GM18907 (cell line): ENCODE results near the gene OTUB1.
"Not testable (repeated sequence)": the region's sequence is repeated elsewhere in the genome, so short reads cannot be mapped to it uniquely, and the experiment has no call there.

Experiments used
- ATAC-seq: cut with Tn5 transposase; IDR thresholded peaks from one replicate; pipeline ENCODE4 v1.9.1; 2021; ENCODE audit warnings: mild to moderate bottlenecking, moderate library complexity; ENCODE audit not compliant: unreplicated experiment

OTUB1 gene, protein sequence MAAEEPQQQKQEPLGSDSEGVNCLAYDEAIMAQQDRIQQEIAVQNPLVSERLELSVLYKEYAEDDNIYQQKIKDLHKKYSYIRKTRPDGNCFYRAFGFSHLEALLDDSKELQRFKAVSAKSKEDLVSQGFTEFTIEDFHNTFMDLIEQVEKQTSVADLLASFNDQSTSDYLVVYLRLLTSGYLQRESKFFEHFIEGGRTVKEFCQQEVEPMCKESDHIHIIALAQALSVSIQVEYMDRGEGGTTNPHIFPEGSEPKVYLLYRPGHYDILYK

DNA sequence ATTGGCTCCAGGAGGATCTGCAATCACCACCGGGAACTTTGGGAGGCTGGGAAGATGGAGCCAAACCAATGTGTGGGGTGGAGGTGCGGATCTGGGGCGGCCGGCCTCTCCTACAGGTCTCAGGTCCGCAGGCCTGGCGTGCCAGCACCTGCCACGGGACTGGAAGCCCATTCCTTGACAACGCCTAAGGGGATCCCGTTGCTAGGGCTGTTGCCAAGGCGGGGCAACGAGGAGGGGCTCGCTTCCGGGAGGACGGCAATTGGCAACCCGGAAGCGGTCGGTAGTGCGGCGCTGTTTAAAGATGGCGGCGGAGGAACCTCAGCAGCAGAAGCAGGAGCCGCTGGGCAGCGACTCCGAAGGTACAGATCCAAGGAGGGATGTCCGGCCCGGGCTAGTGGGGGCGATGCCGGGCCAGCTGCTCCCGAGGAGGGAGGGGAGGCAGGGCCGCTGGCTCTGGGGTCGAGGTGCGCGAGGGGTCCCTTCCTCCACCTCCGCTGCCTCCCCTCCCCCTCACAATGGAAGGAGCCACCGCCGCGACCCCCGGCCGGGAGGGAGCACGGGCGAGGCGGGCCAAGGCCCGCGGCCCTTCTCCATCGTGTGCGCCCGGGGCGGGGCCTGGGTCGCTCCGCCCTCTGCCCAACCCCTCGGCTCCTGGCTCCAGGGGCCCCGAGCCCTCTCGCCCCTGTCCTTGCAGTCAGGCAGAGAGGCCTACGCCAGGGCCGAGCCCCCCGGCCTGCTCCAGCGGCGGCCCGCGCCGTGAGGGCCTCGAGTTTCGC lies at the start of gene OTUB1:
Gene OTUB1, plus strand, starts transcription at position 283 of the 776 bp plus-strand sequence. Its CDS starts 19 bp downstream, at position 302.
- peak; percentile 87 for ATAC-seq

DNA sequence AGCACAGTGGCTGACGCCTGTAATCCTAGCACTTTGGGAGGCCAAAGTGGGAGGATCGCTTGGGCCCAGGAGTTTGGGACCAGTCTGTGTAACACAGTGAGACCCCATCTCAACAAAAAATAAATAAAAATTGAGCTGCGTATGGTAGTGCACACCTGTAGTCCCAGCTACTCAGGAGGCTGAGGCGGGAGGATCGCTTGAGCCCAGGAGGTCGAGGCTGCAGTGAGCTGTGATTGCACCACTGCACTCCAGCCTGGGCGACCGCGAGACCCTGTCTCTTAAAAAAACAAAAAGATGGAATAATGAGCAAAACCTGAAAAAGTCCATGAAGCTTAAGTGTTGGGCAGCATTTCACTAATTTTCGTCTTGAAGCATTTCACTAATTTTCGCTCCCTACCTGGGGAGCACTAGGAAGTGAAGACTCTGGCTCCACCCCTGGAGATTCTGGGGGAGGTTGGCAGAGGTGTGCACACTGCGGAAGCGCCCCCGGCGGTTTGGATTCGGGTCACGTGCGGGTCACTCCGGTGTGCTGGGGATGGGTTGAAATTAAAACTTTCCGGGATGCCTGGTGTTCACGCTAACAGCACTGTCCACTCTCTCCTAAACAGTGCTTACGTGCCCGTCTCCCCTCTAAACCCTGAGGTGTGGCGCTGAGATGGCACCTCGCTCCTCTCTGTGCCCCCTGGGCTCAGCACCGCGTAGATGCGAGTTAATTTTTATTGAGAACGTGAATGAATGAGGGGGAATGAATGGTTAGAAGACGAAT lies 48.3 kb upstream of the OTUB1 start:
- ATAC-seq, result peak; percentile 26

DNA sequence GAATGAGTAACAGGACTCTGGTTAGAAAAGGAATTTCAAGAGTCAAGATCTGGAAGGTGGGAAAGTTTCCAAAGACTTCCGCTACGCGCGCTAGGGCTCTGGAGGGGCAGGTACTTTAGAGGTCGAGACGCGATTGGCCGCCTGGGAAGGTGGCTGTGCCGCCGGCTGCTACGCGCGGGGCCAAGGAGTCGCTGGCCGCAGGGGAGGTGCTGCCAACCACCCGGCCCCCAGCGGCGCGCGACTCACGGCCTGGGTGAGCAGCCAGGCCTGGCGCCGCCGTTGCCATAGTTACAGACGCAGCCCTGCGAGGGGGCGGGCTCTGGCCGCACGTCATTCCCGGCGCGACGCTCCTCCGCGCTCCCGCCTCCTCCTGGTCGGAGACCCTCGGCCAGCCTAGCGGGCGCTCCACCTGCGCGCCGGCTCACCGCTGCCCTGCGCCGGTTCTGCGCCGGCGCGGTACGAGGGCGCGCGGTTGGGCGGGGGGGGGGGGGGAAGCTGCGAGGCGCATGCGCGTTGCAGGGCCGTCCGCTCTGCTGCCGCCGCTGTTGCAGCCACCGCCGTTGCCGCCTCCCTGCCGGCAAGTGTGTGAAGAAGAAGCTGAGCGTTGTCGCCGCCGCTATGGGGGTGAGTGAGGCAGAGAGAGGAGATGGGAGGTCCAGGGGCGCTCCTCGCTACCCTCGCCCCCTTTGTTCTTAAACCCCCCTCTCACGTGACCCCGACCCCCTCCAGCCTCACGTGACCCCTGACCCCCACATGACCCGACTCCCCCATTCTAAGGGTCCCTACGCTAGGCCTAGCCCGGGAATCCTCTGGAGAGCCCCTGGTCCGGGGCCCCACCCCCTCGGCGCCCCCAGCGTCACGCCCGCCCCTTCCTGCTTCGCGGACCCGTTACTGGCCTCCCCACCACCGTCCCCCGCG lies 47.5 kb upstream of the OTUB1 start, which contains the start of gene NAA40:
Gene NAA40, plus strand, starts transcription at position 524 of the 918 bp plus-strand sequence. Its CDS starts 95 bp downstream, at position 619.
- ATAC-seq, result peak; percentile 89

DNA sequence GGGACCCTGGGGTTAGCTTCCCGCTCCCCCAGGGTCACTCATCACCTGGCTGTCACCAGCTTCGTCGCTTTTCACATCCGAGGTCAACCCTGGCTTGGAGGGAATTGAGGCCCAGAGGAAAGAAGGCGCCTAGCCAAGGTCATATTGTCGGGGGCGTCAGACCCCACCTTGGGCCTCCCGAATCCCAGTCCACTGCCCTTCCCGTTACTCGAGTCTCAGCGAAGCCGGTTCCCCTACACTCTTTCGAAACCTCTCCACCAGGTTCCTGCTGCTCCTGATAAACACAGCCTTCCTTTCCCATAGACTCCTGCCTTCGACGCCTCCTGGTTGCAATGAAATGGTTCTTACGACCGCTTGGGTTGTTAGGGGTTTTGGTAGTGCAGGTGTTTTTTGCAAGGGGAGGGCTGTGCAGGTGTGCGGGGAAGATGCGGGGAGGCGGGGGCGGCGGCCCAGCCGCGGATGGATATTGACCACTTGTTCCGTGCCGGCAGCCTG lies 46.8 kb upstream of the OTUB1 start:
- ATAC-seq, result no peak

DNA sequence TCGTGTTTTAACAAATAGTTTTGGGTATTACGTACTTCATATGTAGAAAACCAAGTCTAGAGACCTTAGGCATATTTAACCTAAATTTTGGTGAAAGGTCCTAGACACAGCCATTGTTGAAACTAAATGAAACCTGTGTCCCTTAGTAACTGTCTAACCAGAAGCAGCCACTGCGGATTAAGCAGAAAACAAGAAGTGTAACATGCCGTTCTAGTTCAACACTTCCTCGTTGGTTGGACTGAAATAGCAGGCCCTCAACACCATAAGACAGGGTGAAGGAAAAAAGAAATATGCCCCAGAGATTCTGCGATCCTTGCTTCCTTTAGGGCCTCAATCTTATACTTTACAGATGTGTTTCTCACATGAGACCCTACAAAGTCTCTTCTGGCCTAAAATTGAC lies 45.5 kb upstream of the OTUB1 start:
- ATAC-seq, result no peak

DNA sequence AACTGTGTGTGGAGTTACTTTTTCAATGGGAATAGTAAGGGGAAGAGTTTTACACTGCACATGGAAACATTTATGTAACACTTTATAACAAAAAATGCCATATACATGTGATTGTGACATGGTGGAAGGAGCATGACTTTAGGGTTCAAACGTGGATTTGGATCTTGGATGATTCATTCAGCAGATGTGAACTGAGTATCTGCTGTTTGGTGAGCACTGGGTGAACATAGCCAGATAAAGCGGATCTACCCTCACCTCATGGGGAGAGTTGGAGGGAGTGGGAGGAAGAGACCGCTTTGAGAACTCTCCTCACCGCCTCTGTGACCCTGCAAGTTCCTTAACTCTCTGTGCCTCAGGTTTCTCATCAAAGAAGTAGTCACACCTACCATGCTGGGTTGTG lies 44.3 kb upstream of the OTUB1 start:
- no peak for ATAC-seq

DNA sequence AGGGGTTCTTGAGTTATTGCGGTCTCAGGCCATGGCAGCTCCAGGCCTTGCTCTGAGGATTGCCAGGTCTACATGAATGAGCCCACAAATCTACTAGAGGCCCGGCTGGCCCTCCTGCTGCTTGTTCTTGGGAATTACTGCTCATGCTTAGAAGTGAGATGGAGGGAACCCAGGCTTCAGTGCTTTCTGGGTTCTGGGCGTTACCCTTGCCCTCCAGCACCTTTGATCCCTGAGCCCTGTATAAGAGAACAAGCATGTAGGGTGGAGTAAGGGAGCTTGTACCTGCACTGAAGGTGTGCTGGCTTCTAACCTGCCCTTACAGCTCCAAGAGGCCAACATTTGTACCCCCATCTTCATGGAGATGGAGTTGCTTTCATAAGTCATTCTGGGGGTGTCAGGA lies 43.4 kb upstream of the OTUB1 start:
- no peak for ATAC-seq

DNA sequence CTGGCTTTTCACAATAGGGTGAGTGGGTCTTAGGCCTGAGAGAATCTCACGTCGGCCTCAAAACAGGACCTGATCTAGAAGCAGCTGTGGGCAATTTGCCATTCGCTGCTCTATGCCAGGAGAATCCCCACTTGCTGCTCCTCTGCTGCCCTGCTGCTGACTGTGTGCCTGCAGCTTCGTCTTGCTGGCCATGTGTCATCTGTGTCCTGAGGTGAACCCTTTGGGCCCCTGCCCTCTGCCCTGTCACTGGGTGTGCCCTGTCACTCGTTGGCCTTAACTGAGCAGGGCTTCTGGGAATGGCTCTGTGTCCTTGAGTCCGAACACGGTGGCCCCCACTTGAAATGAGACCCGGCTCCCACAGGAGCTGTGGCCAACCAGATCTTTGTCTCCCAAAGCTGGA lies 41.3 kb upstream of the OTUB1 start:
- no peak for ATAC-seq

DNA sequence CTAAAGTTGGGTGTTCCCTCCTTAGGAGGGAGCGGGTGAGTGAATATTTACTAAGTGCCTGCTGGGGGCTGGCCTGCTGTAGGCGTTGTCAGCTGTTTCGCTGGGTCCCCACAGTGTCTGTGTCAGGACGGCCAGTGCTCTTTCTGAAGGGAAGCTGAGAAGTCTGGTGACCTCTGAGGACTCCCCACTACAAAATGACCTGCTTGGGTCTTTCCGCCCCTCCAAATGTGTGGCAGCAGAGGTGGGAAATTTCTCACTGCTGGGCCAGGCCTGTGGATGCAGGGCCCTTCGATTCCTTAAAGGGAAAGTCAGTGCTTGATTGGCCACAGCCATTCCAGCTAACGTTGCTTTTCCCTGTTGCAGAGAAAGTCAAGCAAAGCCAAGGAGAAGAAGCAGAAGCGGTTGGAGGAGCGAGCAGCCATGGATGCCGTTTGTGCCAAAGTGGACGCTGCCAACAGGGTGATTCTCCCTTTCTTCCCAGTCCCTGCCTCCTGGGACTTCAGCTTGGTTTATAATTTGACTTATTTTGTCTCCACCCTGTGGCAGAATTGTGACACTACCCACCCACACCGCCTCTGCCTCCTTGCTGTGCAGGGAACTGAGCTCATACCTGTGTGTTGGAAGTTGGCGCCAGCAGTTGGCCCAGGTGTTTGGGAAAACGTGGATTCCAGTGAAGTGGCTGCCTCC lies 40.6 kb upstream of the OTUB1 start:
- no peak for ATAC-seq

DNA sequence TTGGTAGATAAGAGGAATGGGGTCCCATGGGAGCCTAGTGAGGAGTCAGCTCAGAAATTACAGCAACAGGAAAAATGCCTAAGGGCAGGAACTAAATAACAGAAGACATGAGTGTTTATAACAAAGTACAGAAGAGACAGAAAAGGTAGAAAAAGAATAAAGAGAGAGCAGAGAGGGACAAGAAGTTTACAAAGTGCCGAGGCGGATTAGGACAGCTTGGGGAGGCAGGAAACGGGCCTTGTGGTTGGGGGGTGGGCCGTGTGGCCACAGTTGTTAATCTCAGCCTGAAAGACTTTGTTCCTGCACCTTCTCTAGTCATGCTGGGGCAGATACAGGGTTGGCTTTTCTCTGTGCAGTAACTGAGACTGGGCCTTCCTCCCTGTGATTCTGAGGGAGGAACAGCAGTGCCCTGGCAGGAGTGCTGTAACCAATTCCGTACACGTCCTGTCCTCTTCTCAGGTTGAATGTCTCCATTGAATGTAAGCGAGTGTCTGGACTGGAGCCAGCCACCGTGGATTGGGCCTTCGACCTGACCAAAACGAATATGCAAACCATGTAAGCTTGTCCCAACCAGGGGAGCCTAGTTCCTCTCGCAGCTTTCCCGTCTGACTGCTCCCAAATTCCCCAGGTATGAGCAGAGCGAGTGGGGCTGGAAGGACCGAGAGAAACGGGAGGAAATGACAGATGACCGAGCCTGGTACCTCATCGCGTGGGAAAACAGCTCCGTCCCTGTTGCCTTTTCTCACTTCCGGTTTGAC lies 34.3 kb upstream of the OTUB1 start:
- no peak for ATAC-seq

DNA sequence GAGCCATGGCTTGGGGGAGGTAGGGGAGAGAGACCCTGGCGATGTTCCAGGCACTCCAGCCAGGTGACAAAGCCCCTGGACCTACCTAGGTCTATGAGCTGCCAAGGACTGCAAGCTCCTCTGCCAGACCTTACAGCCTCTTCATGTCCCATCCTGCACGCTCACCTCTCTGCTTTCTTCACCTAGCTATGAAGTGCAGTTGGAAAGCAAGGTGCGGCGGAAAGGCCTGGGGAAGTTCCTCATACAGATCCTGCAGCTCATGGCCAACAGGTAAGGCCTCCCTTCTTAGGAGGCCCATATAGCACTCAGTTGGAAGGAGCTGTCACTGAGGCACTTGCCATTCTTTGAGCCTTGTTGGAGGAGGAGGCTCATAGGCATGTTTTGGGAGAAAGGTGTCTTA lies 33.7 kb upstream of the OTUB1 start:
- no peak for ATAC-seq

DNA sequence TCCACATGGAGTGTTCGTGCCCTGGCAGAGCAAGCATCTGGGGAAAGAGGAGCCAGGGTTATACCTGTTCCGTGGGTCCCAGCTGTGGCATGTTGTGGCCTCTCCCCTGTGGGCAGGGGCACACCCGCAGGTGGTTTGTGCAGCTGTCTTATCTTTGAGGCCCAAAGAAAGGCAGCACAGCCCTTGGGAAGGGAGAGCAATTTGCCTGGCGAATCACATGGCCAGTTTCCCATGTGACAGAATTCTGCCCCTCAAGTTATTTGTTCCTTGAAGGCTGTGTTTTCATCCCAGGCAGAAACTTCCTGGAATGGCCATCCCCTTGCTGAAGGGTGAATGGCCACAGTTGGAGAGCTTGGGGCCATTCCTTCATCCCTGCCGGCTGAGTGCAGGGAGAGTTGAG lies 28.2 kb upstream of the OTUB1 start:
- no peak for ATAC-seq

DNA sequence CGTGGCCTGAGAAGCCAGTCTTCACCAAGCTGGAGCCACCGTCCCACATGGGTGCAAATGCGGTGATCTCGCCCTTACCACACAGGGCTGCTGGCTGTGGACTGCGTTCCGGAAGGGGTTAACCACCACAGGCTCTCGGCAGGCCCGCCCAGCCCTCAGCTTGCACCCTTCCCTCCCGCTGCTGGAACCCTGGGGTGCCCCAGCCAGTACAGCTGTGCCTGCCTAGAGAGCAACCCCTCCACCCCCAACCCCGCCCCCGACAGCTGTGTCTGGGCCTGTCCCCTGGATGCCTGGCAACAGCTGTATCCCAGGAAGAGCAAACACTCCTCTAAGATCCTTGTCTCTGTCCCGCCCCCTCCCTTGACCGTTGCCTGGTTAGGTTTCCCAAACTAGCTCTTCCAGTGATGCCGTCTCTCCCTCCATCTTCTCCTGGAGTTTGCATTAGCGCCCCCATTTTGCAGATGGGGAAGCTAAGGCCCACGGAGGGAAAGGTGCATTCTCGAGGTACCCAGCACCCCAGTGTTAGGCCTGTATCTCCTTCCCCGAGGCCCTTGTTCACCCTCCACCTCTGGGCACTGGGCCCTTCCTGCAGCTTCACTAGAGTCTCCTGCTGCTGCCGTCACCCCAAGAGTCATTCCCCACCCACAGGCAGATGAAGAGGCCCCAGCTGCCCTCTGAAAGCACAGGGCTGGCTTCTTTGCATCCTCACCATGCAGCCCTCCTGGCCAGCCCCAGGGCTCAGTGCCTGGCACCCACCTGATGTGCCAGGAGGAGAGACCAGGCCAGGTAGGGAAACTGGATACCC lies 24.4 kb upstream of the OTUB1 start:
- ATAC-seq, result no peak

DNA sequence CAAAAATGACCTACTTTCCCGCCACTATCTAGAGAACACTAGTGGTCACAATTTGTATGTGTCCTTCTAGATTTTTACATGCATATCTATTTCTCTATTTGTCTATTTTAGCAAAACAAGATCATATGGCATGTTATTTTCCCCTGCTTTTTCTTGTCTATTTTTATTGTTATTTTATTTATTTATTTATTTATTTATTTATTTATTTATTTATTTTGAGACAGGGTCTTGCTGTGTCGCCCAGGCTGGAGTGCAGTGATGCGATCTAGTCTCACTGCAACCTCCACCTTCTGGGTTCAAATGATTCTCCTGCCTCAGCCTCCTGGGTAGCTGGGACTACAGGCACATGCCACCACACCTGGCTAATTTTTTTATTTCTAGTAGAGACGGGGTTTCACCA lies 22.3 kb upstream of the OTUB1 start:
- ATAC-seq, result not testable (repeated sequence)

DNA sequence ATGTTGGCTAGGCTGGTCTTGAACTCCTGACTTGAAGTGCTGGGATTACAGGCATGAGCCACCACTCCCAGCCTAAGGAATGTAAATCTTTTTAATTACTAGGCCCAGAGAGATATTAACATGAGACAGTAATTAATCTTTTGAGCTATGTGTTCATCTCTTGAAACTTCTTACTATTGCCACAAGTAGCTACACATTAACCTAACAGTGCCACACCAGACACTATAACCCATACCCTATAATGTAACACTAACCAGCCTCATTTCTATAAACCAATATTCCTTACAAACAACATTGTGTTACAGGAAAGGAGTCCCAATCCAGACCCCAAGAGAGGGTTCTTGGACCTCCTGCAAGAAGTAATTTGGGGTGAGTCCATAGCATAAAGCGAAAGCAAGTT lies 19.8 kb upstream of the OTUB1 start:
- no peak for ATAC-seq

DNA sequence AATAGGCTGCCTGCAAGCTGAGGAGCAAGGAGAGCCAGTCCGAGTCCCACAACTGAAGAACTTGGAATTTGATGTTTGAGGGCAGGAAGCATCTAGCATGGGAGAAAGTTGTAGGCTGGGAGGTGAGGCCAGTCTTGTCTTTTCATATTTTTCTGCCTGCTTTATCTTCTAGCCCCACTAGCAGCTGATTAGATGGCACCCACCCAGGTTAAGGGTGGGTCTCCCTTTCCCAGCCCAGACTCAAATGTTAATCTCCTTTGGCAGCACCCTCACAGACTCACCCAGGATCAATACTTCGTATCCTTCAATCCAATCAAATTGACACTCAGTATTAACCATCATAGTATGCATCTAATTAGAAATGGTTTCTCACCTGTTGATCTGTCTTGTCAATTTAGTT lies 16.8 kb upstream of the OTUB1 start:
- no peak for ATAC-seq

DNA sequence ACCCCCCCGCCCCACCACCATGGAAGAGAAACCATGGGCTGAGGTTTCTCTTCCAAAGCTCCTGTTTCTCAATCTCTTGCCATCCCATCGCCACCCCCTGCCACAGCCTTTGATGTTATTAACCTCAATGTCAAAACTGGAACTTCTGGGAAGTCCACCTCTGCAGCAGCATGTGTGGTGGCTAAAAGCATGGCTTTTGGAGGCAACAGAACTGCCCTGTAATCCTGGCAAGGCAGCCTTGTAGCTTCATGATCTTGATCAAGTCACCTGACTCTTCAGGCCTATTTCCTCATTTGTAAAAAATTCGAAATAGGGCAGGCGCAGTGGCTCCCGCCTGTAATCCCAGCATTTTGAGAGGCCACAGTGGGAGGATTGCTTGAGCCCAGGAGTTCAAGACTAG lies 15.3 kb upstream of the OTUB1 start:
- no peak for ATAC-seq

DNA sequence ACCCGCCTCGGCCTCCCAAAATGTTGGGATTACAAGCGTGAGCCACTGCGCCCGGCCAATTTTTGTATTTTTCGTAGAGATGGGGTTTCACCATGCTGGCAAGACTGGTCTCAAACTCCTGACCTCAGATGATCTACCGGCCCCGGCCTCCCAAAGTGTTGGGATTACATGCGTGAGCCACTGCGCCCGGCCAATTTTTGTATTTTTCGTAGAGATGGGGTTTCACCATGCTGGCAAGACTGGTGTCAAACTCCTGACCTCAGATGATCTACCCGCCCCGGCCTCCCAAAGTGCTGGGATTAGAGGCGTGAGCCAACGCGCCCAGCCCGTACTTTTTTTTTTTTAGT lies 12.4 kb upstream of the OTUB1 start:
- not testable (repeated sequence) for ATAC-seq
